ENCODE results near the gene ZSCAN30. TPM values are rescaled to one million over a fixed set of nuclear protein-coding genes. Genes with fewer than 3 reads are reported as not detected.

ZSCAN30 gene
- total and polyA plus RNA-seq, 11 donors = 6.2 to 18.1 (median 13.8) TPM

DNA sequence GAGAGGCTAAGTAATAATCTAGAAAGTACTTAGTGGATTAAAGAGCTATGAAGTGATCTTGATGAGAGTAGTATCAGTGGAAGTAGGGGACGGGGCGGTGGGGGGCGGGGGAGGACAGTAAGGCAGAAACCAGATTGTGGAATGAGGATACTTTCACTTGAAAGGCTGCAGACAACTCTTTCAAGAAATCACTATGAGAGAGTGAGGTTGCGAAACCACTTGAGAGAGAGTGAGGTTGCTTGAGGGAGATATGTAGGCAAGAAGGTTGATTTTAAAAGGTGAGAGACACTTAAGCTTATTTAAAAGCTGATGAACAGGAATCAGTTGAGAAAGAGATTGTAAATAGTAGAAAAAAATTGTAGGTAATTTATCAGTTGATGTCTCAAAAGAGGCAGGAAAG lies 45.4 kb downstream of the ZSCAN30 start:
- WGBS, 4 donors = 94 to 96% (median 96%) methylated on average over 4 of the region's 4 CpGs
- peaks cover 0 to 17% (median 12%) of the 10 kb centered on the region in 12 donors for H3K4me1 ChIP-seq
- no peak for DNase-seq
- no peak overlapping the region for H3K27ac ChIP-seq
- H3K27me3 ChIP-seq = no peaks in the 10 kb centered on the region
- intact Hi-C loops (cut with DNase I) = loop anchor here in 6 of 10 donors (2.0 to 10.0 kb wide), 7 partner anchors 18 to 103 kb away; partner anchors contain the start of genes ZSCAN30 (in 2 of the 6) and ZNF24 (in 1 of the 6)
- H3K9me3 ChIP-seq = peaks cover 0 to 26% (median 0%) of the 10 kb centered on the region in 12 donors
- H3K36me3 ChIP-seq = peaks cover 0 to 76% (median 69%) of the 10 kb centered on the region in 9 donors
- no peak overlapping the region for H3K4me3 ChIP-seq
- ATAC-seq = no peak
- no peak for TF ChIP-seq POLR2A (IDR thresholded peaks at IDR 0.05)
- TF ChIP-seq, protein P1, sequence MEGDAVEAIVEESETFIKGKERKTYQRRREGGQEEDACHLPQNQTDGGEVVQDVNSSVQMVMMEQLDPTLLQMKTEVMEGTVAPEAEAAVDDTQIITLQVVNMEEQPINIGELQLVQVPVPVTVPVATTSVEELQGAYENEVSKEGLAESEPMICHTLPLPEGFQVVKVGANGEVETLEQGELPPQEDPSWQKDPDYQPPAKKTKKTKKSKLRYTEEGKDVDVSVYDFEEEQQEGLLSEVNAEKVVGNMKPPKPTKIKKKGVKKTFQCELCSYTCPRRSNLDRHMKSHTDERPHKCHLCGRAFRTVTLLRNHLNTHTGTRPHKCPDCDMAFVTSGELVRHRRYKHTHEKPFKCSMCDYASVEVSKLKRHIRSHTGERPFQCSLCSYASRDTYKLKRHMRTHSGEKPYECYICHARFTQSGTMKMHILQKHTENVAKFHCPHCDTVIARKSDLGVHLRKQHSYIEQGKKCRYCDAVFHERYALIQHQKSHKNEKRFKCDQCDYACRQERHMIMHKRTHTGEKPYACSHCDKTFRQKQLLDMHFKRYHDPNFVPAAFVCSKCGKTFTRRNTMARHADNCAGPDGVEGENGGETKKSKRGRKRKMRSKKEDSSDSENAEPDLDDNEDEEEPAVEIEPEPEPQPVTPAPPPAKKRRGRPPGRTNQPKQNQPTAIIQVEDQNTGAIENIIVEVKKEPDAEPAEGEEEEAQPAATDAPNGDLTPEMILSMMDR (IDR thresholded peaks at IDR 0.05) = no peak

DNA sequence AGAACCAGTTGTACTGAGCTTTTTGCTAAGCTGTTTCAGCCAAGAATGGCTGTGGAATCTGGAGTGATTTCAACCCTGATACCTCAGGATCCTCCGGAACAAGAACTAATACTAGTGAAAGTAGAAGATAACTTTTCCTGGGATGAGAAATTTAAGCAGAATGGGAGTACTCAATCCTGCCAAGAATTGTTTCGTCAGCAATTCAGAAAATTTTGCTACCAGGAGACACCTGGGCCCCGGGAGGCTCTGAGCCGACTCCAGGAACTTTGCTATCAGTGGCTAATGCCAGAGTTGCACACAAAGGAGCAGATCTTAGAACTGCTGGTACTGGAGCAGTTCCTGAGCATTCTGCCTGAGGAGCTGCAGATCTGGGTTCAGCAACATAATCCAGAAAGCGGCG lies 47.6 kb downstream of the ZSCAN30 start:
- Histone ChIP-seq H3K4me3 (no peak overlapping the region), H3K9me3 (peaks cover 0 to 26% (median 0%) of the 10 kb centered on the region in 12 donors), H3K36me3 (peaks cover 0 to 53% (median 51%) of the 10 kb centered on the region in 9 donors), H3K4me1 (peaks cover 0 to 17% (median 12%) of the 10 kb centered on the region in 12 donors), H3K27ac (no peak overlapping the region), H3K27me3 (no peaks in the 10 kb centered on the region)
- ATAC-seq (no peak), DNase-seq (no peak)
- 81 to 89% (median 84%) methylated on average over 6 of the region's 6 CpGs for WGBS, 4 donors
- intact Hi-C loops (cut with DNase I) = loop anchor here in 6 of 10 donors (5.0 to 10.0 kb wide), 6 partner anchors 45 to 105 kb away; partner anchors contain the start of genes ZSCAN30 (in 2 of the 6) and ZNF24 (in 1 of the 6)
- TF ChIP-seq, protein P1 (IDR thresholded peaks at IDR 0.05) = no peak
- TF ChIP-seq POLR2A (IDR thresholded peaks at IDR 0.05) = no peak

DNA sequence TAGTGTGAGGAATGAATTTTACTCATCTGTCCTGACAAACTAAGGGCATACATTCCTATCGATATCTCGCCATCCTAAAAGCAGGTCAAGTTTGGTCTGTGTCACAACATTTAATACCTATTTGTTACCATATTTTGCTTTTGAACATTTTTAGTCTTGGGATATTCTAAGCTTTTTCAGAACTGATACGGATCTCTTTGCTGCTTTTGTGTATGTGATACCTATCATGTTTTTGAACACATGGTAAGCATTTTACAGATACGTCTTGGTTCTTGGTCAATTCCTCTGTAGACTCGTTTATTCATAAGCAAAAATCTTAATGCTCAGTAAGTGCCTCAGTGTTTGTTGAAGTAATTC lies 48.6 kb downstream of the ZSCAN30 start:
- peaks cover 0 to 43% (median 41%) of the 10 kb centered on the region in 9 donors for H3K36me3 ChIP-seq
- 0 to 1% (median 1%) methylated on average over 5 of the region's 5 CpGs for whole genome bisulfite sequencing, 4 donors
- peak overlapping the region; percentile 39 to 96 (median 82) for H3K4me3 ChIP-seq
- ATAC-seq = no peak
- intact Hi-C loops (cut with DNase I) = loop anchor here in 8 of 10 donors (1.0 to 10.0 kb wide), 13 partner anchors 25 to 731 kb away; partner anchors contain the start of genes ZNF24 (in 4 of the 8), ZSCAN30 (in 3 of the 8), MAPRE2 (in 1 of the 8) and RMP24 (in 1 of the 8)
- peaks cover 0 to 18% (median 0%) of the 10 kb centered on the region in 12 donors for H3K9me3 ChIP-seq
- TF ChIP-seq, protein P1 (IDR thresholded peaks at IDR 0.05) = no peak
- TF ChIP-seq POLR2A (IDR thresholded peaks at IDR 0.05) = no peak
- DNase-seq = no peak
- H3K27ac ChIP-seq = peak overlapping the region; percentile 93 to 99 (median 98)
- peaks cover 0 to 17% (median 10%) of the 10 kb centered on the region in 12 donors for H3K4me1 ChIP-seq
- H3K27me3 ChIP-seq = no peaks in the 10 kb centered on the region

DNA sequence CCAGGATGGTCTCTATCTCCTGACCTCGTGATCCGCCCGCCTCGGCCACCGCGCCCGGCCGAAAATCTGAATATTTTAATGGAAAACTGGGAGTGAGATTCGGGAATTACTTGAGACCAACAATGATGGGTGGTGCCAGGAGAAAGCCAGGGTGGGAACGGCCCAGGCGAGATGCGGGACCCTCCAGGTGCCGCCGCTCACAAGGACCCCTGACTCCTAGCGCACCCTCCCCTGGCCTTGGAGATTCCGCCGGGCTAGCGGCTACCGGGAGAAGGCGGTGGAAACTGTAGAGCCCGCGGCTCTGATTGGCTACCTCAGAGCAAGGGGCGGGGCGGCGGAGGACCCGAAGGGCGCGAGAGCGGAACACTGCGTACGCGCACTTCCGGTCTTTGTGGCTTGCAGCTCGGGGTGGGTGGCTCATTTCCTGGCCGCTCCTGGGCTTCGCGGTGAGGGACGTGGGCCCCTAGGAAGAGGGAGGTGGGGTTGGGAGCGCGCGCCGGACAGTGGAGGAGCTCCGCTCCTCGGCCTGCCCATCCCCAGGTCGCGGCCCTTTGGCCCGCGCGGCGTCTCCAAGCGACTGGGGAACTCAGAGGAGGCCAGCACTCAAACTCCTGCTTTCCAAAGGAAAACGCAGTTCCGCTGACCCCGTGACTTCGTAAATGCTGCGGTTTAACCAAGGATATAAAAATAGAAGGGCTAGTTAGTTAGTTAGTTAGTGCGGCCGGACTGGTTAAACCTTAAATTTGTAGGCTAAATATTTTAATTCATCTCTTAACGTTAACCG lies 49.2 kb downstream of the ZSCAN30 start, which contains the start of gene ZNF397:
Gene ZNF397 (plus strand): TSS at position 371 of the 784 bp plus-strand sequence. CDS start 1,437 bp downstream, outside the sequence.
- DNase-seq = peak; percentile 98 to 99 (median 99)
- intact Hi-C loops (cut with DNase I) = loop anchor here in 8 of 10 donors (1.0 to 10.0 kb wide), 13 partner anchors 26 to 732 kb away; partner anchors contain the start of genes ZNF24 (in 4 of the 8), ZSCAN30 (in 3 of the 8), MAPRE2 (in 1 of the 8) and RMP24 (in 1 of the 8)
- WGBS, 4 donors = 0% methylated on average over 37 to 60 of the region's 60 CpGs
- Histone ChIP-seq H3K4me3 (peak within 1 kb of the TSS; percentile 39 to 96 (median 82)), H3K36me3 (peaks cover 0 to 37% (median 35%) of the 10 kb centered on the region in 9 donors), H3K4me1 (peaks cover 0 to 17% (median 10%) of the 10 kb centered on the region in 12 donors), H3K27me3 (no peaks in the 10 kb centered on the region), H3K27ac (peak within 1 kb of the TSS; percentile 93 to 99 (median 98)), H3K9me3 (peaks cover 0 to 12% (median 0%) of the 10 kb centered on the region in 12 donors)
- peak; percentile 100 for ATAC-seq
- TF ChIP-seq POLR2A (IDR thresholded peaks at IDR 0.05) = peak; percentile 67 to 98
- TF ChIP-seq, protein P1 (IDR thresholded peaks at IDR 0.05) = peak in 2 of 12 donors; percentile 3 to 9

Data from heart left ventricle (tissue), 16 donors.